HG03045 (cell line): Measurements from ENCODE around the gene RGS16.

Source experiments
- ATAC-seq: cut with Tn5 transposase; IDR thresholded peaks from one replicate; pipeline ENCODE4 v1.9.1; 2021; ENCODE audit warnings: mild to moderate bottlenecking, moderate library complexity; ENCODE audit not compliant: unreplicated experiment

The RGS16 gene

DNA sequence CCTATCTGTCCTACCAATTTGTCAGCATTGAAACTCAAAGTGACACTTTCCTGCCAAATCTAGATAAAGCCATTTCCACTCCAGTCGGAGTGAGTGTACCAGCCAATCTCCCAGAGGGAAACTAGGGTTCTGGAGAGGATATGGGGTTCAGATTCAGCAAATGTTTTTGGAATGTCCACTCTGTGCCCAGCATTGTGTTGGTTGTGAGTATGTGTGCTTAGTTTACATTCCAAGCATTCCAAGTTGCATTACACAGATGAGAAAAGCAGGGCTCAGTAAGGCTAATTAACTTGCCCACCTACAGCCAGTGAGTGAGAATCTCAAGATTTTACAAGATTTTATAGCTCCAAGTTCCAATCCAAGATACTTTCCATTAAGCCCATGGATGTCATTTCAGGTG lies 26.4 kb upstream of the RGS16 start:
- no peak for ATAC-seq

DNA sequence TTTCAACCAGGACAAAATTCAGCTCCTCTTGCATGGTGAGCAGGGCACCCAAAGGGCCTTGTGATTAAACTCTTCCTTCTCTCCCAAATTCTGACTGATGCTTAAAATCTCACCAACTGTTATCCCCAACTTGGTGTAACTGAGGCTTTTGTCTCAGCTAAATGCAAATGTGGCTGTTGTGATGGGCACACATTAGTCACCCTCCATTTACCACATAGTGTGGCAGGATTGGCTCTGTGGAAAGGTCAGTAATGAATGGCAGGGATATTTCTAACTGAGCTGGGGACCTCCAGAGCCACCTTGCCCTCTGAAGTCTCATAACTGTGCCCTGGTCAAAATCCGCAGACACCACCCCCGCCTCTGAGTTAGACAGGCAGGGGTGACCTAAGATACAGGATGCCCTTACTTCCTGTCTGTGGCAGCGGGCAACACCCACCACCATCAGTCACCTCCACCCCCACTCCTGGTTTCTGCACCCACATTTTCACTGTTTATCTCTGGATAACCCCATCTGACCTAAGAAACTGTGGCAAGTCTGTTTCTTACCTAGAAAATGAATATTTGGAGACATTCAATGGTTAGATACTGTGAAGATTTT lies 25.4 kb upstream of the RGS16 start:
- ATAC-seq, result peak; percentile 73

DNA sequence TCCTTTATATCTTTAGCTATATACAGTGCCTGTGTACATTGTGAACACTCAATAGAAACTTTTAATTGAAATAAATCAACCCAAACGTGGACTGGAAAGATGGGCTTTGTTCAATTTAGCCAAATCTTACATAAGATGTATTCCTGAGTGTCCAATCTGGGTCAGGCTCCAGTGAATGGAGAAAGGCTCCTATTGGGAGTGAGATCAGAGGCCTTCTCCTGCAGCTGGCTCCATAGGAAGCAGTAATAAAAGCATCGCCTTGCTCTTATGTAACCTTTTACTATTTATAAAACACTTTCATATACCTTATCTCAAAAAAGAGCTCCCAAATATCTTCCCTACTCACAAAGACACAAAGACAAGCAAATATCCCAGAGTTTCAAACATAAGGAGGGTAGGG lies 24.9 kb upstream of the RGS16 start:
- no peak for ATAC-seq

DNA sequence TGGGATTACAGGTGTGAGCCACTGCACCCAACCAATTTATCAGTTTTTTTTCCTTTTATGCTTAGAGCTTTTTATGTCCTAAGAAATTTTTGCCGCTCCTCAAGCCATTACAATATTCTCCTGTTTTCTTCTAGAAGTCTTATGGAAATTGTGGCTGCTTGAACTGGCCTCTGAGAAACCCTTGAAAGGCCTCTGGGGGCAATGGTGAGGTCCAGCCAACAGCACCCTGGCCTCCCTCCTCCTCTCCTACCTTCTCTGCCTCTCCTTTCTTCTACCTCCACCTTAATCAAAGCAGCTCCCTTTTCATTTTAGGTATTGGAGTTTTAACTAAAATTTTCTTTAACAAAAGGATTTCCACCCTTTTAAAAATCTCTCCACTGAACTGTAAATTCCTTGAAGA lies 24.5 kb upstream of the RGS16 start:
- no peak for ATAC-seq

DNA sequence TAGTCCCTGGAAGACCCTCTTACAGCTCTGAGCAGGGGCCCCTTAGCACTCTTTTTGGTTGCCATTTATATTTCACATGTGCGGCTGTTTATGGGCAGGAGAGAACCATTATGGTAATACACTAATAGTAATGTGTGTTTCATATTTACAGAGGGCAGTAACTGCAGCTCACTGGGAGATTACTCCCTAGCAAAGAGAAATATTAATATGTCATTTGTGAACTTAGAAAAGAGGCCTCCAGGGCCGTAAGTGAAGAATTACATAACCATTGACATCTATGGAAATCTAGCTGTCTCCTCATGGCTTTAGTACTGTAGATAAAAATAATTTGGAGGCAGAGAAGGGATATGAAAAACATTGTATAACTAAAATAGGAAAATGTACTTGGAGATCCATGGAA lies 23.4 kb upstream of the RGS16 start:
- ATAC-seq, result no peak

DNA sequence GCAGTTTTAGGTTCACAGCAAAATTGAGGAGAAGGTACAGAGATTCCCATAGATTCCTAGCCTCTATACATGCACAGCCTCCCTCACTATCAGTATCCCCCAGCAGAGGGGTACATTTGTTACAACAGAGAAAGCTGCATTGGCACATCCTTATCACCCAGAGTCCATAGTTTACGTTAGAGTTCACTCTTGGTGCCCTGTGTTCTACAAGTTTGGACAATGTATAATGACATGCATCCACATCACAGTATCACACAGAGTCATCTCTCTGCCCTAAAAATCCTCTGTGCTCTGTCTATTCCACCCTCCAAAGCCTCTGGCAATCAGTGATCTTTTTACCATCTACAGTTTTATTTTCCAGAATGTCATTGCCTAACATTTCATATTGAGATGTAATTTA lies 22.3 kb upstream of the RGS16 start:
- no peak for ATAC-seq

DNA sequence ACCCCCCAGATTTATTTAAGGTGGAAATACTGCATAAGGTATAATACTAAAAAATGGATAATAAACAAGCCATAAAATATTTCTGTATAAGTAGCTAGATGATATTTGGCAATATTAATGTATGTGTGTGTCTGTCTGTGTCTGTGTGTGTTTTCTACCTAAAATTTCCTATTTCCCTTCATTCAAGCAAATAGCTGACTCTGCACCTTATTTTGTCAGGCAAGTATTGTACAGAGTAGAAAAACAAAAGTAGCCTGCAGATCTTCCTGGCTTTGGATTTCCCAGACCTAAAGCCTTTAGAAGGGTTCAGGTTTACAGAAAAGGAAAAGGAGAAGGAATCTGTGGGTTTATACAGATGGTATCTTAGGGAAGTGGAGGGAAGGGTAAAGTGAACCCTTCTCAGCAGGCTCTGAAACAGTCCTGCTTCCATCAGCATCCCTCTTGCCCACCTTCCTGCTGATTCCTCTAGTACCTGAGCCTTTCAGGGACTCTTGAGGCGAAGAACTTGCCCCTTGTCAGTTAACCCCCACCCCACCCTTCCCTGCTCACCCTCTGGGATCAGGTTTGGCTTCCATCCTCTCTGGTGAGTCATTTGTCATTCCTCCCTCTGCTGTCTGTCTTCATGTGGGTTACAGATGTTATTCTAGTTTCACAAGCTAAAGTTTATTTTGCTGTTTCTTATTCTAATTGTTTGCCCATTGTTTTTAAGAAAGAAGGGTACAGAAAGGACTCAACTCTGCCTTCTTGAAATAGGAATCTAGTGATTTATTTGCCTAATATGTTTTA lies 21.7 kb upstream of the RGS16 start:
- ATAC-seq, result peak; percentile 34

DNA sequence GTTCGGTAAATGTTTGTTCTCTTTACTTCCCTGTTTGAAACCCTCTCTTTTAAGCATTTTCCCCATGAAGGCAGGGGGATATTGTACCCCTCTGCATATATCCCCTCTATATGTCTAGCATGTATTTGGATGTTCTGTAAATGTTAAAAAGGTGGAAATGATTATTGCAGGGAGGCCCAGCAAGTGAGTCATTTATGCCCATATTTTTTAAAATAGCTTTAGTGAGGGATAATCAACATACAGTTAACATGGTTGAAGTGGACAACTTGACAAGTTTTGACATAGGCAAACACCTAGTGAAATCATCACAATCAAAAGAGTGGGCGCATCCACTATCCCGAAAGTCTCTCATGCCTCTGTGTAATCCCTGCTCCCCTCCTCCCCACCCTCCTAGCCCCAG lies 20.8 kb upstream of the RGS16 start:
- no peak for ATAC-seq

DNA sequence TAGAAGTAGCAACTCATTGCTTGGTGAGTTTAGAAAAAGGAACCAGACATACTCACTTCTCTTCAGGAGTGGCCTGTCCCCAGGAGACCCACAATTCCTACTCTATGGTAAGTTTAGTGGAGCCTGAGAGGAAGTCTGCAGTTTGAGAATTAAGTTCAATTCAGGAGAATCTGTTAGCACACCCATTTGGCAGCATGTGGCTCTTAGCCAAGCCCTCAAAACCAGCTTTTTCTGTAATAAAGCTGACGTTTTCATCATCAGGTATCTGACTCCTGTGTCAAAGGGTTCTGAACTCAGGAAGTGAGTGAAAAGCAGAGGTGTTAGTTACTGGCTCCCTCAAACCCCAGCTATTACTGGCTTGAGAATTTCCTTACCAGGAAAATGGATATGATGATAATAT lies 20.4 kb upstream of the RGS16 start:
- ATAC-seq, result no peak

DNA sequence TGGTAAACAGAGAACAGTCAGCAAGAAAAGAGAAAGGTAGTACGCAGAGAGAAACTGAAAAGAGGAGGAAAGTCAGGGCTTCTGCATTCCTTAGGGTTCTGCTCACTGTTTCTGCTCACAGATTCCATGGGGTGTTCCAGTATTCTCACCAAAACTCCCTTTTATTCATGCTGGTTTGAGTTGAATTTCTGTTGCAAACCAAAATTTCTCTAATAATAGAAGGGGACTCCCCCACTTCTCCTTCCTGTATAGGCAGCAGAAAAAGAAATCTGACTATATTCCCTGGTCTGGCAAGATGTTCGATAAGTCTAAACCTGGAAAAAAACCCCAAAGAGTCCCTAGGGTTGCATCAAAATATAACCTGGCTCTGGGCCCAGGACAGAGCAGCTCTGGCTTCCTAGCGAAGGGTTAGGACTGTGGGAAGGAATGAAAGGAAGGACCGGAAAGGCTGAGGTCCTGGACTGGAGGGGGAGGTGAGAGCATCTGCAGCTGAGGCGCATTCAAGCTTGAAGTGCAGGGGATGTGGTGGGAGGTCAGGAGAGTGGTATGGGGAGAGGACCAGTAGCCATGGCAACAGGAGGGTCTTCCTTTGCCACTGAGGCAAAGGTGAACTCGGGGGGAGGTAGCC lies 18.8 kb upstream of the RGS16 start:
- ATAC-seq, result no peak

DNA sequence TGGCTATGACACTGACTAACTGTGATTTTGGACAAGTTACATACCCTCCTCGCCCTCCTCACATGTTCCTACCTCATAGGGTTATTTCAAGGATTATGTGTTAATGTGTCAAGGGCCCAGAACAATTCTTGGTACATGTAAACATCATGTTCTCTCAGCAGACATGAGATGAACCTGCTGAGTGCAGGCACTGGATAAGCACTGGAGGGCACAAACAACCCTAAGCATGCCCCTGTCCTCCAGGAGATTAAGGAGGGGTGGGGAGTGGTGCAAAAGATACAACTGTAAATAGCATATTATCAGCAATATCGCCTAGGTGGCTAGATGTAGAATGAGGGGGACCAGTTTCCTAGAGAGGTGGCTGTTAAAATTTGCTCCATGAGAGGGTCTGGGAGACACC lies 17.7 kb upstream of the RGS16 start:
- no peak for ATAC-seq

DNA sequence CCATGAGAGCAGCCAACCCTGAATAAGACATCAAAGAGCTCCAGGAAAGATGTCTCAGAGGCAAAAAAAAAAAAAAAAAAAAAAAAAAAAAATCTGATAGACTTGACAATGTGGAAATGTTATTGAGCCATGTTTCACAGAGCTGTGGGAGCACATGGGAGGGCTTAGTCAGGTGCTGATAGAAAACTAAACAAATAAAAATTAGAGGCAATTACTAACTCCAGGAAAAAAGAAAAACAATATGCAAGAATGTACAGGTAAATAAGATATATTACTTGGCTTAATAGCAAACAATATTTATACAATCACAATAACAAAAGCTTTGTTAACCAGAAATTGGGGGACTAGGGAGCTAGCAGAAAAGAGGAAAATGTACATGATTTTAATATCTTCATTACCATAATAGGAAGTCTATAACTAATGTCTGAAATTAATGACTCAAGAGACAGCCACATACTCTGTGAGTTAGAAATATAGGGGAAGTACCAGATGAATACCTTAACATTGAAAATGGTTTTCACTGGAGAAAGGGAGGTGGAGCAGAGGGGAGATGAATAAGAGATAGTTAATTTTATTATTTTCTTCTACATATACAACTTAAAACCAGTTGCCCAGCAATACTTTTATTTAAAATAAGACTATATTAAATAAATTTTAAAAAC lies 16.9 kb upstream of the RGS16 start:
- ATAC-seq, result no peak

DNA sequence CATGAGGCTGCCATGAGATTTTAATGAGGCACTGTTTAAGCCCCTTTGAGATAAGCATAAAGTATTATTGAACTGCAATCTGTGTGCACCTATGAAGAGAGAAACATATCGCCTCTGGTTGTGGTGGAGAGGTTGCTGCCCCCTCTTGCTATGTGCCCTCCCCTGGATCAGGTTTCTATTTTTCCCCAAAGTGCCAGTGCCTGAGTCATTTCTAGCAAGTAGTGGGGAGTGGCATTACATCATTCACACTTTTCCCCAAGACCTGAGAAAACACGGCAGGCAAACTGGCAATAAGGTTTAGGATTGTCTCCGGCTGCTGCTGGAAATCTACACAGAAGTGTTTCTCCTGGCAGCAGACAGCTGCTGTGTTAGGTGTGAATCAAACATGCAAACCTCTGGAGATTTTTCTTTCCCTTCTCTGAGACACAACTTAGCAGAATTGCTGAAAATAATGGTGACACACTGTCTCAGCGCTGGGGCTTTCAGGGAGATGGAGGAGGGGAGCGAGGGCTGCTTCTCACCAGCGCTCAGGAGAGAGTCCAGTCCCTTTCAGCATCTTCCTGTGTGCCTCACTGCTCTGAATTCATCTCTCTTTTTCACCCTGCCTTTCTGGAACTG lies 13.7 kb upstream of the RGS16 start:
- no peak for ATAC-seq

DNA sequence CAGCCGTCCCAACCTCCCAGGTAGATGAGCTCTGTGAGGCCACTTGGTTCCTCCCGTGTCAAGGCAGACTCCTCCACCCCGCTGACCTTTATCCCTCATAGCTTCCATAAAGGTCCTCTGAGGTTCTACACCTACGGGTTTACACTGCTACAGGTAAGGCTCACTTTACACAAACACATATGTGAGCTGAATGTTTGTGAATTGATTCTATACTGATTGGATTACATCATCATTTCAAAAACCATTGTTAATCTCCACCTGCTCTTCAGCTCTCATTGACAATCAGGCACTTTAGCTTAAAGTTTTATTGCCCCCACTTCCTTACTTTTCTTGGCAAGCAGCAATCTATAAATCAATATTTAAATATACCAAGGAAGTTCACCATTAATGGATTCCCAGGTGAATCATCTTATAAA lies 12.8 kb upstream of the RGS16 start:
- ATAC-seq, result no peak

DNA sequence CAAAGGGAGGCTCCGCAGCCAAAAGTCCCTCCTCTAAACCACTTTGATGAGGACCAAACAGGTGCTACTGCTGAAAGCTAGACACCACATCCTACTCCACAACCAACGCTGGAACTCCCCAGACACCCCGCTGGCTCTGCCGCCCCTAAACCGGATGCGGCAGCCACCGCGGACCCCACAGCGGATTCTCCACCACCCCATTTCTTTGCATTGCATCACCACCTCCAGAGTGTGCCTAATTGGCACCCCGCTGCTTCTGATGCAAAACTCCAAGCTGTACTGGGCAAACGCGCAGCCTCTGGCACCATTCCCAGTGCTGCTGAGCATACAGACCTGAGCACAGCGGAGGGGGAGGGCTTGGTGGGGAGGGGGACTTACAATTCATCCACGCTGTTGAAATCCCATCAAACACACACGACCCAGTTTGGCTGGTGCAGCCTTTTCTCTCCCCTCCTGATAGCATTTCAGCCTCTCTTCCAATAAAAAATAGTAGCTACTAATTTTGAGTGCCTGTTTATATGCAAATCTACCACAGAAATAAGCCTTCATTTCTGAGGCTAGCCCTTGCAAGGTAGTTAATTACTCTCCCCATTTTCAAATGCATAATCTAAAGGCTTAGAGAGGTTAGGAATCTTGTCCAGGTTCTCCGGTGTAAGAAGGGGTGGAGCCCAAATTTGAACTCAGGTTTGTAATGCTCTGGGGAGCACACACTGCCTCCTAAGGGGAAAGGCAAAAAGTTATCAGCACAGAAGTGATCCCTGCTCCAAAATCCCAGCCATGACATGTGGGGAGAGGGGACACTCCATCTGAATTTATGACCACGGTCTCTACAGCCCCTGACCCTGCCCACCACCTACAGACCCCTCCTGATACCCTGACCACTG lies 12.2 kb upstream of the RGS16 start:
- ATAC-seq, result peak; percentile 74

DNA sequence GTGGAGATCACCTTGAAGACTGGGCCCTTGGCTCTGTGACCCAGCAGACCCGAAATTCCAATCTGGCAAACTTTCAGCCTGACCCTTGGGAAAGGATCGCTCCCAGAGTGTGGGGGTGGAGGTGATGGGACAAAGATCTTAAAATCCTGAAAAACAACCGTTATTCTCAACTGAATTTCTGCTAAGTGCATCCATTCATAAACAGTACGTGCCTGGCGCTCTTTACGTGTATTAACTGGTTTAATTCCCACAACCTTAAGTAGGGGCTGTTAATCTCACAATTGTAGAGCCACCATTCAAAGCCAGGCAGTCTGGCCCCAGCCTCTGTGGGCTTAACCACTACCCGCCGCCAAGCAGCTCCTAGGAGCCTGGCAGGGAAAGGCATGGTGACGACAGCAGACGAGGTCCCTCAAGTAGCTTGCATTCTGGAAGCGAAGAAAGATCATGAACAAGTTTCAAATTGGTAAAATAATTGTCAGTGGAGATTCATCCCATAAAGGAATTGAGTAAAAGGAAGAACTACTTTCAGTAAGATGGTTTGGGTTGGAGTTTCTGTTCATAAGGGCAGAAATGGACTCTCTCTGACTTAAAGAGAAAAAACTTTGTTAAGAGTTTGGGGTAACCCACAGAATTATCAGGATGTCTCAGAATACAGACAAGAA lies 11.4 kb upstream of the RGS16 start:
- peak; percentile 19 for ATAC-seq

DNA sequence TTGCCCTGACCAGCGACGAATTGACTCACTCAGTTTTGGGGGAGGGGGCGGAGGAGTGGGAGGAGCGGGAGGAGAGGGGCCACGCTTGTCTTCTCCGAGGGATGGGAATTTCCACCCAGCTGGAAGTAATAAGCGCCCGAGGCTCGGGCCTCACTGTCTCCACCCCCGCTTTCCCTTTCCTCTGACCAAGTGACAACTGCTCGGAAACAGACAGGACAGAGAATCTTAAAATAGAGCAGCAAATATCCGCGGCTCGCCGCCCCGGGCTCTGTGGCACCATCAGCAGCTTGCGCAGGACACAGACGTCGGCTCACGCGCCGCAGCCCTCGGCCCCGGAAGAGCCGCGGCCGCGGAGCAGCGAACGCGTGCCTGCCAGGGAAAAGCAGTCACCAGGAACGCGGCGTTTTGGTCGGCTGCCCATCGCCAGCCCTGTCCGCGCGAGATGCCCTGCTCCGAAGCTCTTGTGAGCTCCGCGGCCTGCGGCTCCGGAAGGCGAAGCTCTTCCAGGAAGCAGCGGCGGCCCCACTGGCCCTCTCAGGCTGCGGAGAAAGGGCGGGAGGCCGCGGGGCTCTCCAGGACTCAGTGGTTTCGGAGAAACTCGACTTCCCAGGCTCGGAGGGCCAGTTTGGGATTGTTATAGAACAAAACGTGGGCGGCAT lies 10.7 kb upstream of the RGS16 start:
- ATAC-seq, result peak; percentile 45

DNA sequence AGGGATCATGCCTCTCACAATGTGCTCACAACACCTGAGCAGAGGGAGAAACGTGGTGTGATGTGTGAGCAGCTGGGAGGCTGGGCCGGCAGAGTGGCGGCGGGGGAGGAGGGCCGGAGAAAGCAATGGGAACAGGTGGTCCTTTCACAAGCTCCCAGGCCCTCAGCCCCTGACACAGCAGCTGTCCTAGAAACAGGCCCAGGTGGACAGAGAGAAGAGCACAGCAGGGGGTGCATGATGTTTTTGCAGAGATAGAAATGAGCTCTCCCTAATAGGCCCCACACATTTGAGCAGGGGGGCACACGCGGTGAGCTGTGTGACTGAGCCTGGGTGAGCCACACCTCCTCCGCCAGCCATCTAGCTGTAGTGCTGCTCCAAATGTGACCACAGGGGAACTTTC lies 7.6 kb upstream of the RGS16 start:
- ATAC-seq, result no peak

DNA sequence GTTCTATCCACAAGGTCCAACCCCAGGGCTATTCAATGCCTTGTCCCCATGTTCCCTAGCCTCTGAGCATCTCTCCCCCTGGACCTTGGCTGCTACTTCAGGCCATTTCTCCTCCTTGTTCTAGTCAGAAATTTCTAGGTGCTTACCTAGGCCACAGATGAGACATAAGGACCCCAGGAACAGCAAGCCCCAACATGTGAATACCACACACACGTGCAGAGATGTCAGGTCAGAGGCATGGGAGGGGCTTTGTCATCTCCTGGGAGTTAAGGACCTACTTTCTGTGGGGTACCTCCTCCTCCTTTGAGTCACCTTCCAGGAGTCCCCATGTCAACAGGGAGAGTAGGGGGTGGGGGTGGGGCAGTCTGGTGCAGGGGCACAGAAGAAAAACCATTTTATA lies 7.1 kb upstream of the RGS16 start:
- ATAC-seq, result no peak
